Lung microvascular endothelial cell (primary cell): ENCODE results near the gene STK36. TPM values are rescaled to one million over a fixed set of nuclear protein-coding genes. Genes with fewer than 3 reads are reported as not detected.

Experiments
- DNase-seq, 2 donors: peaks; one replicate each; pipeline versions ENCODE4 v3.0.0 to v3.0.0-alpha.2; 2010; ENCODE audit warnings: low read depth in 2 of 2
- total RNA-seq: library from RNA; depleted of rRNA; stranded (reverse); fragments of >200 nt; gene quantifications from 2 replicates; pipeline ENCODE4 v1.2.1, GENCODE V29; 2014

Gene STK36
- total RNA-seq, 1 donor from 2014 or later = 6.9 TPM

DNA sequence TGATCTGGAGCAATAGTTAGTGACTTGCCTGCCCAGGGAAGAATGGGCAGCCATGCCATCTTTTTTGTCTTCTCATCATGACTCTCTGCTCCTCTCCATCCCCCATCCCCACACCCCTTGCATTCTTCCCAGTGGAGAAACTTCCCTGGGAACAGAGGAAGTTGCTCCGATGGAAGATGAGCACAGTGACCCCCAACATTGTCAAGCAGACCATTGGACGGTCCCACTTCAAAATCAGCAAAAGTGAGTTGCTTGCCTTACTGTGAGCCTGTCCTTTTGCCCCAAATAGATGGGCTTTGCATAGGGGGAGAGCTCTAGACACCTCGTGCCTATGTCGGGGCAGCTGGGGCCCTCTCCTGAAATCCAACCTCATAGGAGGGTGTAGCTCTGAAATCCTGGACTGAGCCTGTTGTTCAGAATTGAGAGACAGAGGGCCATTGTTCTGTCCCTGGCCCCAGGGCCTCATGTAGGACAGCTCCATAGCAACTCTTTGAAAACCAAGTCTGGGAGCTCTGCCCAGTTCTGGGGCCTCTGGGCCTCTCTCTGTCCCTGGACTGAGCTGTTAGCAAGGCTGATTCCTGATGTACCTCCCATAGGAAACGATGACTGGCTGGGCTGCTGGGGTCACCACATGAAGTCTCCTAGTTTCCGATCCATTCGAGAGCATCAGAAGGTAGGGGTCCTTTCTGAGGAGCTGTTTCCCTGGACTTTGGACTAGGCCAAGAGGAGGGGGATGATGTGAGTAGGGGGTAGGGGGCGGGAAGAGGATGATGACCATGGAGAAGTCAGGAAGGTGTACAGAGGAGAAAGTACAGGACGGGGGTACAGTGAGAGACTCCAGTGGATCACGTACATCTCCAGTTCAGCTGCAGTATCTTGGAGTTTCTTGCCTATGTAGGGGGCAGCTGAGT is 73.9 kb downstream of the STK36 start:
- peak in 1 of 2 donors; percentile 67 for DNase-seq

DNA sequence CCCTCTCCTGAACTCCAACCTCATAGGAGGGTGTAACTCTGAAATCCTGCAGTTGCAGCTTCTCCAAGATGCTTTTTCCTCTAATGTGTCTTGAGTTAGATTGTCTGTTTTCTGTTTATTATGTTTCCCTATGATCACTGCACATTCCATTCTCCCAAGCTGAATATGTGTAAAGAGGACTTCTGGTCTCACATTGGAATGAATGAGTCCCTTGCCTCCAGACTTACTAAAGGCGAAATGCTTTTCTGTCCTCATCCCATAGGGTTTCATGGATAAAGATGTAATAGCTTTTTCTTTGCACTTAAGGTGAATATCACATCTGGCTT is 74.5 kb downstream of the STK36 start:
- no peak for DNase-seq

DNA sequence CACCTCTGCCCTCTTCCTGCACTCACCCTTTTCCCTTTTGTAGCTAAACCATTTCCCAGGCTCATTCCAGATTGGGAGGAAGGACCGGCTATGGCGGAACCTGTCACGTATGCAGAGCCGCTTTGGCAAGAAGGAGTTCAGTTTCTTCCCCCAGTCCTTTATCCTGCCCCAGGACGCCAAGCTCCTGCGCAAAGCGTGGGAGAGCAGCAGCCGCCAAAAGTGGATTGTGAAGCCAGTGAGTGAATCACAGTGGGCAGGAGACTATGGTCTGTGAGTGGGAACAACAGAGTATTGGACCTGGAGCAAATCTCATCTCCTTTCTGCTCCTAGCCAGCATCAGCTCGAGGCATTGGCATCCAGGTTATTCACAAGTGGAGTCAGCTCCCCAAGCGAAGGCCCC is 75.1 kb downstream of the STK36 start:
- DNase-seq = no peak

DNA sequence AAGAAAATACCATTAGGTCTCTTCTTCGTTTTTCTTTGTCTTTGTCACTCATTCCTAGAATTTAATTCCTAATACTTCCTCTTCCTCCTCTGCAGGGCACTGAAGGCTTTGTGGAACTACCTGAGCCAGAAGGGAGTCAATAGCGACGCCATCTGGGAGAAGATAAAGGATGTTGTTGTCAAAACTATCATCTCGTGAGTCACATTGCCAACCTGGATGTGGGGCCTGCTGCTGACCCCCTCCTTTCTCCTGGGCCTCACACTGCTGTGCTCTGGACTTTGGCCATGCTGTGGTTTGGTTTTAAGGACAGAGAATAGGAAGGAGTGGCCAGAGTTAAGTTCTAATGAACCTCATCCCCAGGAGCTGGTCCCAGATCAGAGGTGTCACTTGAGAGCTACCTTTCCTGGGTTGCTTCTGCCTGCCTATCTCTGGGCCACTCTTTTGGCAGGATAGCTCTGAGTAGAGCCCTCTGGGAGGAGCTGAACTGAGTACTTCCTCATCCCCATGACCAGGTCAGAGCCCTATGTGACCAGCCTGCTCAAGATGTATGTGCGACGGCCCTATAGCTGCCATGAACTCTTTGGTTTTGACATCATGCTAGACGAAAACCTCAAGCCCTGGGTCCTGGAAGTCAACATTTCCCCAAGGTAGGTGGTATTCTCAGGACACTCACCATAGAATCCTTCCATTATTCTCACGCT is 77.0 kb downstream of the STK36 start:
- DNase-seq = no peak

Other genes with a start within 250 kb of the STK36 start
- gene USP37, start 103.7 kb upstream of the STK36 start, total RNA-seq = 4.8 and 8.9 TPM in 2 replicates
- 35.7 and 38.3 TPM in 2 replicates for gene CNOT9, start 103.2 kb upstream of the STK36 start, total RNA-seq
- 0.40 and 1.7 TPM in 2 replicates for gene PLCD4, start 64.2 kb upstream of the STK36 start, total RNA-seq
- 3.3 and 6.2 TPM in 2 replicates for gene ZNF142, start 12.5 kb upstream of the STK36 start, total RNA-seq
- 19.2 and 24.4 TPM in 2 replicates for gene BCS1L, start 12.4 kb upstream of the STK36 start, total RNA-seq
- 28.5 and 36.7 TPM in 2 replicates for gene RNF25, start 84 bp upstream of the STK36 start, total RNA-seq
- 4.1 and 5.8 TPM in 2 replicates for gene TTLL4, start 38.7 kb downstream of the STK36 start, total RNA-seq
- 5.0 and 7.1 TPM in 2 replicates for gene CYP27A1, start 110.1 kb downstream of the STK36 start, total RNA-seq
- not detected in 2 replicates for gene PRKAG3, start 159.7 kb downstream of the STK36 start, total RNA-seq
- not detected in 2 replicates for gene WNT6, start 187.7 kb downstream of the STK36 start, total RNA-seq
- not detected in 2 replicates for gene WNT10A, start 208.8 kb downstream of the STK36 start, total RNA-seq